Brain microvascular endothelial cell (primary cell): ENCODE results near the gene AVL9.
A peak's percentile ranks its signal among the peaks of the same experiment; 100 is the strongest.

Experiments
- DNase-seq: peaks from one replicate; pipeline ENCODE4 v3.0.0-alpha.2; 2020
- H3K27ac ChIP-seq: fragments of 250-450 bp; sonication (Bioruptor Pico); 2 replicates; pipeline ENCODE4 v1.5.1; 2020; ENCODE audit warnings: mild to moderate bottlenecking, moderate library complexity
- H3K27me3 ChIP-seq: fragments of 250-450 bp; sonication (Bioruptor Pico); replicated peaks from 2 replicates; pipeline ENCODE4 v1.5.1; 2020; ENCODE audit warnings: mild to moderate bottlenecking
- H3K36me3 ChIP-seq: fragments of 250-450 bp; sonication (Bioruptor Pico); replicated peaks from 2 replicates; pipeline ENCODE4 v1.5.1; 2020; ENCODE audit warnings: mild to moderate bottlenecking
- H3K4me3 ChIP-seq: 2 replicates; pipeline ENCODE4 v1.5.1; 2011; ENCODE audit warnings: low read depth, mild to moderate bottlenecking, control low read depth, low read length, moderate library complexity
- in situ Hi-C: cut with HindIII; loops from 2 replicates; pipeline ENCODE4 v1.10.0; 2017; ENCODE audit warnings: low sequenced_read_pairs, low pct_ligation_motif_present
- TF ChIP-seq, protein P1 (sequence below): IDR thresholded peaks from 2 replicates; pipeline ENCODE4 v1.5.1; 2011; ENCODE audit warnings: low read depth, mild to moderate bottlenecking, moderate library complexity, low read length, control low read depth, inconsistent platforms; ENCODE audit errors: missing control alignments

The AVL9 gene

GRCh38 chr7:32579776-32580175 lies 84.5 kb downstream of the AVL9 start:
- H3K4me3 ChIP-seq: no peak overlapping the region
- no peaks in the 10 kb centered on the region for H3K27me3 ChIP-seq
- in situ Hi-C loops: no loop called here
- H3K36me3 ChIP-seq: peaks cover 52% of the 10 kb centered on the region
- TF ChIP-seq, protein P1, sequence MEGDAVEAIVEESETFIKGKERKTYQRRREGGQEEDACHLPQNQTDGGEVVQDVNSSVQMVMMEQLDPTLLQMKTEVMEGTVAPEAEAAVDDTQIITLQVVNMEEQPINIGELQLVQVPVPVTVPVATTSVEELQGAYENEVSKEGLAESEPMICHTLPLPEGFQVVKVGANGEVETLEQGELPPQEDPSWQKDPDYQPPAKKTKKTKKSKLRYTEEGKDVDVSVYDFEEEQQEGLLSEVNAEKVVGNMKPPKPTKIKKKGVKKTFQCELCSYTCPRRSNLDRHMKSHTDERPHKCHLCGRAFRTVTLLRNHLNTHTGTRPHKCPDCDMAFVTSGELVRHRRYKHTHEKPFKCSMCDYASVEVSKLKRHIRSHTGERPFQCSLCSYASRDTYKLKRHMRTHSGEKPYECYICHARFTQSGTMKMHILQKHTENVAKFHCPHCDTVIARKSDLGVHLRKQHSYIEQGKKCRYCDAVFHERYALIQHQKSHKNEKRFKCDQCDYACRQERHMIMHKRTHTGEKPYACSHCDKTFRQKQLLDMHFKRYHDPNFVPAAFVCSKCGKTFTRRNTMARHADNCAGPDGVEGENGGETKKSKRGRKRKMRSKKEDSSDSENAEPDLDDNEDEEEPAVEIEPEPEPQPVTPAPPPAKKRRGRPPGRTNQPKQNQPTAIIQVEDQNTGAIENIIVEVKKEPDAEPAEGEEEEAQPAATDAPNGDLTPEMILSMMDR: no peak
- no peak for DNase-seq
- no peak overlapping the region for H3K27ac ChIP-seq

DNA sequence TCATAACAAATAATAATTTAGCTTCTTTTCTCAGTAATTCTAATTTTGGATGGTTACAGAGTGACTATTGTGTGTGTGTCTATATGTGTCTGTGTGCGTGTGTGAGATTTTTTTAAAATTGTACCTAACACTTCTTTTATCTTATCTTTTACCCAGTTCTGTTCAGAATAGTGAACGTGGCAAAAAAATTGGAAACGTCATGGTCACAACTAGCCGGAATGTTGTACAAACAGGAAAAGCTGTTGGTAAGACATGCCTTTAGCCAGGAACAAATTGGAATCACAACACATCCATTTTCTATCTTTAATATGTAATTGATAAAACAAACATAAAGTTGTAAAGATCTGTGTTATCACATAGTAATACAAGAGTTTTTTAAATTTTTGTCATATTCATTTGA lies 85.4 kb downstream of the AVL9 start:
- peaks cover 55% of the 10 kb centered on the region for H3K36me3 ChIP-seq
- no peak overlapping the region for H3K27ac ChIP-seq
- no peaks in the 10 kb centered on the region for H3K27me3 ChIP-seq
- H3K4me3 ChIP-seq: no peak overlapping the region
- TF ChIP-seq, protein P1: no peak
- no peak for DNase-seq
- in situ Hi-C loops: no loop called here

DNA sequence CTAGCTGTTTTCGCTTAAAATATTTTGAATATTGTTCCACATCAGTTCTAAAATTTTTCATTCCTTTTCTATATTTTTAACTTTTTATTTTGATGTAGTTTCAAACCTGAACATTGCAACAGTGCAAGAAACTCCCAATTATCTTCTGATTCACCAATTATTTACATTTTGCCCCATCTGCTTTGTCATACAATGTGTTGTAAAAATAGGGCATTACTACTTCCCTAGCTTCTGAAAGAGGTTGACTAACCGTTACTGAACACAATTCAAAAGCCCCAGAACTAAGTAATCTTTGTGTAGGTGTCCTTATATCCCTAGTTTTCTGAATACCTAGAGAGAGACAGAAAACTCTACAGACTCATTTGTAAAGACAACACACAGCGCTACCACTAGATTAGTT lies 86.7 kb downstream of the AVL9 start:
- TF ChIP-seq, protein P1: no peak
- Histone ChIP-seq H3K27ac (no peak overlapping the region), H3K27me3 (no peaks in the 10 kb centered on the region), H3K4me3 (no peak overlapping the region), H3K36me3 (peaks cover 45% of the 10 kb centered on the region)
- DNase-seq: no peak
- in situ Hi-C loops: no loop called here

GRCh38 chr7:32583791-32584190 lies 88.5 kb downstream of the AVL9 start:
- in situ Hi-C loops: no loop called here
- peaks cover 42% of the 10 kb centered on the region for H3K36me3 ChIP-seq
- TF ChIP-seq, protein P1: no peak
- DNase-seq: peak; percentile 68
- H3K27ac ChIP-seq: no peak overlapping the region
- H3K27me3 ChIP-seq: no peaks in the 10 kb centered on the region
- no peak overlapping the region for H3K4me3 ChIP-seq

DNA sequence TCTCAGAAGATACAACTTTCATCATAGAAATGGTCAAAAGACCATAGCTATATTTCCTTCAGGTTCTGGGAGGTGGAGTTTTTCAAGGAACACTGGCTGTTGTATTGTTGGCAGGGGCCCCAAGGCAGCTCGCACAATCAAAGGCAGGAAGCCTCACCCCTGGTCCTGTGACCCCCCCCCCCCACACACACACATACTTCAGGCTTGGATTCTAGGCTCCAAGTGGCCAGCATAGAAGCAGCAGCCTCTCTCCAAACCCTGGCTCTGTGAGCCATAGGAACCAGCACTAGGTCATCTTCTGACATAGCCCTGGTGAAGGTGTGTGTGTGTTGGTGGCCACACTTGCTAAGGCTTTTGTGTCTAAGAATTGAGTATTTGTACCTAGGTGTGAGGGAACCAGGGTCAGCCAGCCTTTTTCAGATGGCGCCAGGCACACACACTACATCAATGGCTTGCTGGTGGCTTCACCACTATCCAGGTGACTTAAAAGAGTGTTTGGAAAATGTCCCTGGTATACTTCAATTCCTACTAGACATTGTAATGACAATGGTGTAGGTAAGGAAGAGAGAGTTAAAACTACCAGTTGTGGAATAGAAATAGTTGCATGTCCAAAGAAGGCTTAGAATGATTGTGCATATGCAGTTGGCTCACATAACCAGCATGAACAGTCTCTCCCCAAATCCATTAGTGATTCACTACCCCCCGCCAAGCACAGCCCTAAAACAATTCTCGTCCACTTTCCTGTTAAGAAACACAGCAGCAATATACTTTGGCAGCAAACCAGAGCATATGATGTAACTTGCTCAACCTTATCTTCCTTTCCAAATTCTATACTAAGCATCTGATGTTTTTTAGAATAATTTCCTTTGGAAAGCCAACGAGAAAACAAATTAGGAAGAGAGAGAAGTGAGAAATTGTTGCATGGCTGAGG lies 91.3 kb downstream of the AVL9 start:
- TF ChIP-seq, protein P1: no peak
- Histone ChIP-seq H3K27ac (peak overlapping the region; percentile 87), H3K4me3 (no peak overlapping the region), H3K27me3 (no peaks in the 10 kb centered on the region), H3K36me3 (peaks cover 30% of the 10 kb centered on the region)
- in situ Hi-C loops: no loop called here
- peak; percentile 96 for DNase-seq
